Neuron (in vitro differentiated cells): Measurements from ENCODE around the gene ZNF367.

Source experiments
- H2AFZ ChIP-seq: one replicate; pipeline ENCODE4 v1.6.1; 2013; ENCODE audit warnings: low read depth, mild to moderate bottlenecking, inconsistent platforms, low read length, moderate library complexity
- H3K27me3 ChIP-seq: one replicate; pipeline ENCODE4 v1.6.1; 2013; ENCODE audit warnings: low read length; ENCODE audit not compliant: insufficient read depth
- H3K36me3 ChIP-seq: one replicate; pipeline ENCODE4 v1.6.1; 2013; ENCODE audit warnings: low read length; ENCODE audit not compliant: insufficient read depth
- H3K4me1 ChIP-seq: one replicate; pipeline ENCODE4 v1.6.1; 2013; ENCODE audit warnings: low read length; ENCODE audit not compliant: insufficient read depth
- H3K4me3 ChIP-seq: 2 replicates; pipeline ENCODE4 v1.5.1; 2013; ENCODE audit warnings: mild to moderate bottlenecking, low read length, moderate library complexity
- H3K9me3 ChIP-seq: one replicate; pipeline ENCODE4 v1.6.1; 2013; ENCODE audit warnings: low read length

Gene ZNF367

DNA sequence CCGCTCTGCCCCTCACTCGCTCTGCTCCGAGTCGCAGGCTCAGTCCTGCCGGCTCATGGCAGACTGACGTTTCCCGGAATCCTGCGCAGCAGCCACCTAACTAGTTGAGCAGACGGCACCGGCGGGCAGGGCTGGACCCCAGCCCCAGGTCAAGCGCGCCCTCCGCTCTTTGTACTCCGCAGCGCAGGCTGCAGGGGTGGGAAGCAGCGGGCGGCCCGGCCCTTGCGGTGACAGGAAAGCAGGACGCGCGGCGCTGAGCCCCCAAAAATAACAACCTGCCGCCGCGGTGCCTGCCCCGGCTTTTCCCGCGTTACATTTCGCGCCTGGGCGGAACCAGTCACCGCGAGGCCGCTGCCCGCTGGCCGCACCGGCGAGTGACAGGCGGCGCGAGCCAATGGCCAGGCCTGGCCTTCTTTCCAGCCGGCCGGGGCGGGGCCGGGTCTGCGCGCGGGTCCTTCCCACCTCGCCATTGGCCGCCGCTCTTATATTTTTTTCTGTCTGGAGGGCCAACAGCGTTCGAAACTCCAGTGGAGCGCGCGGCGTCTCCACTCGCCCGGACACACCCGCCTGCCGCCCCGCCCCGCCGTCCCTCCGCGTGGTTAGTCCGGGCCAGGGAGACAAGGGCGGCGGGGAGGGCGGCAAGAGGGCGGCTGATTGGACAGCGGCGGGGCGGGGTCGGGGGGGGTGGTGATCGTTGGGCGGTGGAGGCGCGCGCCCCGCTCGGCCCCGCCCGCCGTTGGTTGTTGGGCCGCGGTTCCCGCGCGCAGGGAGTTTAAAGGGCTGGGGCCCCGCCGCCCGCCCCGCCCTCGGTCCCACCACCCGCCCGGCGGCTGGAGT is at the start of gene ZNF367:
ZNF367 (minus strand) TSS at position 288 of the 837 bp plus-strand sequence. CDS start 338 bp downstream, outside the sequence.
- no peaks in the 10 kb centered on the region for H3K9me3 ChIP-seq
- peak within 1 kb of the TSS; percentile 79 for H3K4me3 ChIP-seq
- H3K4me1 ChIP-seq: peaks cover 34% of the 10 kb centered on the region
- H3K36me3 ChIP-seq: no peaks in the 10 kb centered on the region
- H3K27me3 ChIP-seq: no peaks in the 10 kb centered on the region
- peak within 1 kb of the TSS; percentile 2 for H2AFZ ChIP-seq

DNA sequence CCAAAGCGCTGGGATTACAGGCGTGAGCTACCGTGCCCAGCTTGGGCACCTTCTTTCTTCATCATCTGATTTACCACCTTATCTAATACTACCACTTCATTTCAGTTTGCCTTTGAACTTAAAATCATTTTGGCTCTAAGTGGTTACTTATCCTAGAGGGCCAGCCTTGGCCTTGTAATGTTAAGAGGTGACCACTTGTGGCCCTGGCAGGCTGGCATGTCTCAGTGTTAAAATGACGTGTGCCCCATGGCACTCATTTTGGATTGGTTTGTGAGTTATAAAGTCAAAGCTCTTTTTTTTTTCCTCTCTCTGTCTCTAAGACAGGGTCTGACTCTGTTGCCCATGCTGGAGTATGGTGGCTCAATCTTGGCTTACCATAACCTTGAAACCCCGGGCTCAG is 49.6 kb upstream of the ZNF367 start:
- no peak overlapping the region for H2AFZ ChIP-seq
- no peak overlapping the region for H3K4me3 ChIP-seq
- H3K27me3 ChIP-seq: no peaks in the 10 kb centered on the region
- H3K9me3 ChIP-seq: no peaks in the 10 kb centered on the region
- H3K36me3 ChIP-seq: peaks cover 67% of the 10 kb centered on the region
- H3K4me1 ChIP-seq: no peaks in the 10 kb centered on the region

DNA sequence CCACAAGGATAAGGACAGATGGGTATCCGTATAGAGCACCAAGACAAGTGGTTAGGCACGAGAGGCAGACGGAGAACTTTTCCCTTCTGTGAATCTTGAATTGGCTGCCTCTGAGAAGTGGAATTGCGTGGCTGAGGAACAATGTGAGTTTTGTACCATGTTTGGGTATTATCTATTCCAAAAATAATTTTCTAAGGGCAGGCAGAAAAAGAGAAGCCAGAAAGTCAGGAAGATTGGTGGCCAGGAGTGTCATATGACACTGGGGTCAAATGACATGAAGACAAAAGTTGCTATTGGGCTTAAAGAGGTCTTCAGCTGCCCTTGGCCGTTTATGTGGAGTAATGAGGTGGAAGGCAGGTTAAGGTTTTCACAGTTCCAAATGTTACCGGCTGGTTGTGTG is 46.3 kb upstream of the ZNF367 start:
- H3K4me1 ChIP-seq: no peaks in the 10 kb centered on the region

DNA sequence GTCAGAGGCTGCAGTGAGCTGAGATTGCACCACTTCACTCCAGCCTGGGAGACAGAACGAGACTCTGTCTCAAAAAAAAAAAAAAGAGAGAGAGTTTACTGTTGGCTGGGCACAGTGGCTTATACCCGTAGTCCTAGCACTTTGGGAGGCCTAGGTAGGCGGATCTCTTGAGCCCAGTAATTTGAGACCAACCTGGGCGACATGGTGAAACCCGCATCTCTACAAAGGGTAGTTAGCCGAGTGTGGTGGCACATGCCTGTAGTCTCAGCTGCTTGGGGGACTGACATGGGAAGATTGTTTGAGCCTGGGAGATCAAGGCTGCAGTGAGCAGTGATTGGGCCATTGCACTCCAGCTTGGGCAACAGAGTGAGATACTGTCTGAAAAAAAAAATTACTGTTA is 44.4 kb upstream of the ZNF367 start:
- Histone ChIP-seq H3K4me3 (no peak overlapping the region), H3K36me3 (peaks cover 54% of the 10 kb centered on the region), H3K9me3 (no peaks in the 10 kb centered on the region), H3K27me3 (no peaks in the 10 kb centered on the region), H2AFZ (no peak overlapping the region), H3K4me1 (no peaks in the 10 kb centered on the region)

More for the DNA sequence above, 46.3 kb upstream of the ZNF367 start:
- peaks cover 61% of the 10 kb centered on the region for H3K36me3 ChIP-seq
- H3K9me3 ChIP-seq: no peaks in the 10 kb centered on the region
- H2AFZ ChIP-seq: no peak overlapping the region
- no peak overlapping the region for H3K4me3 ChIP-seq
- no peaks in the 10 kb centered on the region for H3K27me3 ChIP-seq

DNA sequence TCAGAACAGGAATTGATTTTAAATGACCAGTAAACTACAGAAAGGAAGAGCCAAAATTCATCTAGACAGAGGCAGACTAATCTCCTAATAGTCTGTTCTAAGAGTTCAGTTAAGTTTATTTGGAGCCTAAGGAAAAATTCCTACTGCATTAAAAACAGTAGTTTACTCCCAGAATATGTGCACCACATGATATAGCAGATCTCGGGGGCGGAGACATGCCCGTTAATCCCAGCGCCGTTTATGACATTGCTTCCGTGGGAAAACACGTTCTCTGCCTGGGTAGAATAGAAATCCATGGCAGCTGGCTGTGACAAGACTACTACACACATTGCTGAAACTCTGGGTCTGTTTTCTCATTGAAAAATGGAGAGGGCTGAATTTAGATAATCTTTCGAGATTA is 43.2 kb upstream of the ZNF367 start:
- no peak overlapping the region for H2AFZ ChIP-seq
- H3K4me1 ChIP-seq: no peaks in the 10 kb centered on the region
- H3K27me3 ChIP-seq: no peaks in the 10 kb centered on the region
- no peaks in the 10 kb centered on the region for H3K9me3 ChIP-seq
- no peak overlapping the region for H3K4me3 ChIP-seq
- H3K36me3 ChIP-seq: peaks cover 48% of the 10 kb centered on the region

DNA sequence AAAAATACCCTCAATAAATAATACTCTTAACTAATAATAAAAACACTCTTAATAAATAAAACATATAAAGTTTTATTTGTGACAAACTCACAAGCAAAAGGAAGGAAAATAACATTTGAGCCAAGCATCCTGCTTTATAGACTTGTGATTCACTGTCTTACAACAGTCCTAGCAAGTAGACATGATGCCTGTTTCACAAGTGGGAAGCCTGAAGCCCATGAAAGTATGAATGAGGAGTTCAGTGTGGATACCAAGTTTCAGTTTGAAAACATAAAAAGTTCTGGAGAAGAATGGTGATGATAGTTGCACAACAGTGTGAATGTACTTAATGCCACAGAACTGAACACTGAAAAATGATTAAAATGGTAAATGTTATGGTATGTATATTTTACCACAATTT is 42.7 kb upstream of the ZNF367 start:
- Histone ChIP-seq H3K4me1 (no peaks in the 10 kb centered on the region), H3K27me3 (no peaks in the 10 kb centered on the region), H2AFZ (no peak overlapping the region), H3K9me3 (no peaks in the 10 kb centered on the region), H3K4me3 (no peak overlapping the region), H3K36me3 (peaks cover 43% of the 10 kb centered on the region)

DNA sequence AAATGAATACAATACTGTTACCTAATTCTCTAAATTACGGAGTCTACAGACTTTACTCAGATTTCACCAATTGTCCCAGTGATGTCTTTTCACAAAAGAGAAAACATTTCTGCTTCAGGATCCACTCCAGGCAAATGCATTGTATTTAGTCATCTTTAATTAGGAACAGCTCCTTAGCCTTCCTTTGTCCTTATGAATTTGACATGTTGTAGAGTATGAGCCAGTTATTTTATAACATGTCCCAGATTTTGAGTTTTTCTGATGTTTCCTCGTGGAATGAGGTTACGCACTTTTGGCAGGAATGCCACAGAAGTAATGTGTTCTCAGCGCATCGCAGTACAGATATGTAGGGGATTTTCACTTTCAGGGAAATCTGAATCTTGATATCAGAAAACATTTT is 42.3 kb upstream of the ZNF367 start:
- no peaks in the 10 kb centered on the region for H3K27me3 ChIP-seq
- H3K4me3 ChIP-seq: no peak overlapping the region
- peaks cover 39% of the 10 kb centered on the region for H3K36me3 ChIP-seq
- H2AFZ ChIP-seq: no peak overlapping the region
- H3K4me1 ChIP-seq: no peaks in the 10 kb centered on the region
- no peaks in the 10 kb centered on the region for H3K9me3 ChIP-seq

DNA sequence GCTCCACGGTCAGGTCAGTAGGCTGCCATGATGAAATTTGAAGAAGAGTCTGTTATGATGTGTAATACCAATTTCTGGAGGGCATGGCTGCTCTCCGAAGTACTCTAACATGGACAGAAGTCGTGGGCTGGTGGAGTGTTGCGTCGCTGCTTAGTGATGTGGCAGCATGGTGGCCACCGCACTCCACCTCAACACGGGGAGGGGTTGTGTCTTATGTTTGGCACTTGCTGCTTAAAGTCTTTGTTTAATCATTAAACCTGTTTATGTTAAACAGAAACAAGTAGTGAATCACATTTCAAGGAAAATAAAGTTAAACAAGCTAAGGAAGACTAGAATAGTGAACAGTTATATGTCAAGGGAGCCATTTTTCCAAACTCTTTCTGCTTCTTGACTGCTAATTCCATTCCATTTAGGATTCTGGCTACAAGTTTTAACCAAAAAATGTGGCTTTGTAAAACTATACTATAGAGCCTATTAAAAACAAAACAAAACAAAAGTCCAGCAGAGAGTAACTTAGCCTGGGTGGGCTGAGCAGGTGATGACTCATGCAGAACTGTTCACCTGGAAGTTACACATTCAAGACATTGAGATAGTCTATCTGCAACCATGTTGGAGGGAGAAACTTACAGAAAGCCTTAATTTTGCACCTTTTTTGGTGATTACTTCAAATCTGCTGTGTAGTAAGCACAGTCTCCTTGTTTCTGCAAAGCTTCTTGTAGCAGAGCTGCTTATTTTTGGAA is 41.3 kb upstream of the ZNF367 start:
- peaks cover 34% of the 10 kb centered on the region for H3K36me3 ChIP-seq
- no peaks in the 10 kb centered on the region for H3K27me3 ChIP-seq
- no peaks in the 10 kb centered on the region for H3K4me1 ChIP-seq
- no peaks in the 10 kb centered on the region for H3K9me3 ChIP-seq
- no peak overlapping the region for H2AFZ ChIP-seq
- H3K4me3 ChIP-seq: no peak overlapping the region

DNA sequence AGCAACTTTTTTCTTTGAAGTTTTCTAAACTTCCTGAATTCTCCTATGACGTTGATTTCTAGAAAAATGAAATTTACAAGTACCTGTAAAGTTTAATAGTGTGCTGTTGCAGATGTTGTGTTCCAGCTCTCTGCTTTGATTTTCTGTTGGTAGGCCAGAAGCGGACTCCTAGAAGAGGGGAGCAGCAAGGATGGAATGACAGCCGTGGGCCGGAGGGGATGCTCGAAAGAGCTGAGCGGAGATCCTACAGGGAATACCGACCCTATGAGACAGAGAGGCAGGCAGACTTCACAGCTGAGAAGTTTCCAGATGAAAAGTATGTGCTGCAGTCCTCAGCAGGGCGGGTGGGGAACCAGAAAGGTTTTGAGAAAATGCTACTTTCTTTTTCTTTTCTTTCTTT is 40.1 kb upstream of the ZNF367 start:
- Histone ChIP-seq H2AFZ (no peak overlapping the region), H3K27me3 (no peaks in the 10 kb centered on the region), H3K4me1 (peaks cover 5% of the 10 kb centered on the region), H3K9me3 (no peaks in the 10 kb centered on the region), H3K4me3 (no peak overlapping the region), H3K36me3 (peaks cover 26% of the 10 kb centered on the region)

DNA sequence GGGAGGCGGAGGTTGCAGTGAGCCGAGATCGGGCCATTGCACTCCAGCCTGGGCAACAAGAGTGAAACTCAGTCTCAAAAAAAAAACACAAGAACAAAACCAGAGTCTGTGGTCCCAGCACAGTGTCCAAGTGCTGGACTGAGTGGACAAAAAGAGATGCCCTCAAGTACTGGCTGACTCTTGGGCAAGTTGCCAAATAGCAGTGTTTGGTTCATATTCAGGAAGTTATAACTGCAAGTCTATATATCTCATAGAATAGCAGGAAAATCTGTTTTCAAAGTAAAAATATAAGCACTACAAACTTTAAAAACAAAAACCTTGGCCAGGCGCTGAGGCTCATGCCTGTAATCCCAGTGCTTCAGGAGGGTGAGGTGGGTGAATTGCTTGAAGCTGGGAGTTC is 39.1 kb upstream of the ZNF367 start:
- no peak overlapping the region for H2AFZ ChIP-seq
- no peaks in the 10 kb centered on the region for H3K27me3 ChIP-seq
- peaks cover 26% of the 10 kb centered on the region for H3K36me3 ChIP-seq
- no peaks in the 10 kb centered on the region for H3K9me3 ChIP-seq
- H3K4me1 ChIP-seq: peaks cover 5% of the 10 kb centered on the region
- no peak overlapping the region for H3K4me3 ChIP-seq

DNA sequence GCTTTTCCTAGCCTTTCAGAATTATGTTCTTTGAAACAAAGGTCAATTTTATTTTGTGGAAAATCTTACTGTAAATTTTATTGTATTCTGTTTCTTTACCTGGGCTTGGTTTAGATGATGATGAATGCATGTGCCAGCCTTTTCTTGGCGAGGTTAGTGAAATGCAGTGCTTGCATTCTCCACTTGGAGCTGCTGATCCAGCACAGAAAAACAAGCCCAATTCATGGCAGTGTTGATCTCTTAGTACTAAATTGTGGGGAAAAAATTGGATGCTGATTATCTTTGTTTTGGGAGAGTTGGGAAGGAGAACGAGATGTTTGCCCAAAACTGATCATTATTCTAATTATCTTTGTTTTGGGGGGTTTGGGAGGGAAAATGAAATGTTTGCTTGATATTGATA is 35.5 kb upstream of the ZNF367 start:
- Histone ChIP-seq H2AFZ (no peak overlapping the region), H3K4me3 (no peak overlapping the region), H3K36me3 (peaks cover 5% of the 10 kb centered on the region), H3K9me3 (no peaks in the 10 kb centered on the region), H3K27me3 (no peaks in the 10 kb centered on the region), H3K4me1 (peaks cover 18% of the 10 kb centered on the region)

DNA sequence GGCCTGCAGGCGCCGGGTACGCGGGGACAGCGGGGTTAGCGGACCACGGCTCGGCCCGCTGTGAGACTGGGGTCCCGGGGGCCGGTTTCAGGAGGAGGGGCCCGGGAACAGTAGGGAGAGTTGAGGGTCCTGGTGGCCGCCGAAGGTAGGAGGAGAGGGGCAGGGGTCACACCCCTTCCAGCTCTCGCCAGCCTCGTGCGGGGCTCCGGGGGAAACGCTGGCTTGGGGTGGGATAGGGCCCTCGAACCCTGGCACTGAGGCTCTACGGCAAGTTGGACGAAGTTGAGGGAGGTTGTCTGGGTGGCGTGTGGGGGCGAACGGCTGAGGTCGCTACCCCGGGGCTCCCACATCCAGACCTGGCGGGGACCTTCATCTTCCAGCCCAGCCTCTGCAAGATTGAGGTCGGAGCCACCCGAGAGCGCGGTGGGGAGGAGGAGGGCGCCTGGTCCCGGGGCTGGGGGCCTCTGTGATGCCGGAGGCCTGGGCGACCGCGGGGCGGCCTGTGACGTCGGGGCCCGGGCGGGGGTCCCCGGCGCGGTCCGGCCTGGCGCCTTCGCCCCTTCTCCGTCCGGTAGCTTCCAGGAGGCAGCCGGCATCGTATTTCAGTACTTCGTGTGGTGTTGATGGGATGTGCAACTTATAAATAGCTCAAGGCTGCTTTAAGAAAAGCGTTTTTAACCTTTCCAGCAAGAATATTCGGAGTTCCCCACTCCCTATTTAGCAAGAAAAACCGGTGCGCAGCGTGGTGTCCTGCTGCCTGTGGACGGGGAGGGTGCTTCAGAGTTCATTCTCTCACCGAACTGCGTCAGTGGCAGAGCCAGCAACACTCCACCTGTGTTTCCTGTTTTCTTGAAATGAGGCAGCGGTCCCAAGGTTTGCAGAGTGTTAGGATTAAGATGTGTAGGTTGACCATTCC is 32.7 kb upstream of the ZNF367 start:
- peak overlapping the region; percentile 58 for H3K4me3 ChIP-seq
- H3K36me3 ChIP-seq: peaks cover 2% of the 10 kb centered on the region
- H3K27me3 ChIP-seq: no peaks in the 10 kb centered on the region
- no peaks in the 10 kb centered on the region for H3K9me3 ChIP-seq
- H3K4me1 ChIP-seq: peaks cover 20% of the 10 kb centered on the region
- H2AFZ ChIP-seq: peak overlapping the region; percentile 62
